GM21576 (cell line): ENCODE data around the gene STK39.
A peak's percentile ranks its signal among the peaks of the same experiment; 100 is the strongest.

ENCODE experiments used
- ATAC-seq: cut with Tn5 transposase; IDR thresholded peaks from one replicate; pipeline ENCODE4 v1.9.1; 2021; ENCODE audit warnings: mild to moderate bottlenecking, moderate library complexity; ENCODE audit not compliant: unreplicated experiment

The STK39 gene

DNA sequence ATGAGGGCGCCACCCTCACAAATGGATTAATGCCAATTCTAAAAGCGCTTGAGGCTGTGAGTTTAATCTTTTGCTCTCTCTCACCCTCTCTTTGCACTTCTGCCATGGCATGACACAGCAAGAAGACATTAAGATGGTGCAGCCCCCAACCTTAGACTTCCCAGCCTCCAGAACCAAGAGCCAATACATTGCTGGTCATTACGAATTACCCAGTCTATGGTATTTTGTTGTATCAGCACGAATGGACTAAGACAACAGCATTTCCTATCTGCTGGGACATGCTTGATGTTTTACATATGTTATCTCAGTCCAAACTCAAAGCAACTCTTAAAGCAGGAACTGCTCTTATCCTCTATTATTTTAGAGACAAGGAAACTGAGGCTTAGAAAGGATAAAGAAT lies 222.9 kb downstream of the STK39 start:
- no peak for ATAC-seq

DNA sequence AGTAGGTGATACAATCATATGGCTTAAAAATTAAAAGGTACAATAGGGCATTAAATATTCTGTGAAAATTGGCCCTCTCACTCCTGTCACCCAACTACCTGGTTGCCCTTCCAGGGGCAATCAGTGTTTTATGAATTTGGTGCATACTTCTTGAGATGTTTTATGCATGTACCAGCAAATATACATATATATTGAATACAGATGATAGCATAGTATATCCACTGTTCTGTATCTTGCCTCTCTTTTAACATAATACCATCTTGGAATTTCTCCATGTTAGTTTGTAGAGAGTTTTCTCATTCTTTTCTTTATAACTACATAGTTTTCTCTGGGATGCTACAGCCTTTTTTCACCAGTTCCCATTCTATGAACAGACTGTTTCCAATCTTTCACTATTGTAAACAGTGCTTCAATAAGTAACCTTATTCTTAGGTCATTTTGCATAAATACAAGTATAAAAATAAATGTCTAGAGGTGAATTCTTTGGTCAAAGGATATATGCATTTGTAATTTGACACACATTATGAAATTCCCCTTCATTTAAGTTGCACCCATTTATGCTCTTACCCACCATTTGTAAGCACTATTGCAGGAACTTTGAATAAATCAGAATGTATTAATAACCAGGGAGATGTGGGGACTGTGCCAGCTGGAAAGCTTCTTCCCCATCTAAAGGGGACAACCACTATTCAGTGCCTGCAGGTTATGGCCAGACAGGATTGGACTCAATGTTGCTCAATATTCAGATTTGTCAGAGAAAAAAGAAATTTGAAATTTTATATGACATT lies 225.4 kb downstream of the STK39 start:
- no peak for ATAC-seq

DNA sequence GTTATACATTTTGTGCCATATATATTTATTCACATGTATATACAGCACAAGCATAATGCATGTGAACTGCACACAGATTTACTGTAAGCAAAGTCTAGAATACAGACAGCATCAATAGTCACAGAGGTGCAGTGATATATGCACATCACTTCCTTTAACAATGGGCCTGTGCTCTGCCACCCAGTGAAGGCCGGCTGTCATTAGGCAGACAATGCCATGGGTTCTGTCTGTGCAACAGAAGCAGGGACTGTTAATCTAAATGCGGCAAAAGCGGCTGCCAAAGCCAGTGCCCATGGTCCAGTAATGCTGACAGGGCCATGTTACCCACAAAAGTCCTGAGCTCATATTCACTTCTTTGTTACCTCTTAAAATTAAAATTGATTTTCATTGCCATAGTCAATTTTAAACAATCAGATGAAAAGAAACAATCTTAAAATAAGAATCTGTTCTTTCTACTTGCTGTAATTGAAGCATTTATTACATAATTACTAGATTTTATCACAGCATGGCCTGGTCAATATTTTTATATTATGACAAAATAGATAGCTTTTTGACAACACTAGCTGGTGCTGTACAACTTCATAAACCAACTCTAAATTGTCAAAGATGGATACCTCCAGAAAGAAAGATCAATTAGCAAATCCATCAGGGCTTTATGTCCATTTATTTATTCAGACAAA lies 232.0 kb downstream of the STK39 start:
- ATAC-seq, result no peak

DNA sequence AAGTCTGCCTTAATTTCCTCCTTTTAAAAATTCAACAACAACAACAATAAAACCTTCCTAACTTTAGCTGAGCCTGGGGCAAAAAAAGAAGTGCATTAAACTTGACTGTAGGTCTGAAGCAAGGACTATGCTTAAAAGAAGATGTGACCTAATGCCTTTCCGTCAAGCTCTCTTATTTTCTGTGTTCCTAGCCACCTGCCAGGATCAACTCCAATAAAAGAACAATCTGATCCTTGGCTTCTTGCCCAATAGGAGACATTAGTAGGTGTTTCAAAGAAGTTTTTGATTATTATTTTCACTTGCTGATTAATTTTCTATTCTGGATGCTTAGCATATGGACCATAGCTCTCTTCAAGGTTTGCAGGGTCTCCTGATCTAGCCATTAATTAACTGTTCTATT lies 237.5 kb downstream of the STK39 start:
- ATAC-seq, result no peak

DNA sequence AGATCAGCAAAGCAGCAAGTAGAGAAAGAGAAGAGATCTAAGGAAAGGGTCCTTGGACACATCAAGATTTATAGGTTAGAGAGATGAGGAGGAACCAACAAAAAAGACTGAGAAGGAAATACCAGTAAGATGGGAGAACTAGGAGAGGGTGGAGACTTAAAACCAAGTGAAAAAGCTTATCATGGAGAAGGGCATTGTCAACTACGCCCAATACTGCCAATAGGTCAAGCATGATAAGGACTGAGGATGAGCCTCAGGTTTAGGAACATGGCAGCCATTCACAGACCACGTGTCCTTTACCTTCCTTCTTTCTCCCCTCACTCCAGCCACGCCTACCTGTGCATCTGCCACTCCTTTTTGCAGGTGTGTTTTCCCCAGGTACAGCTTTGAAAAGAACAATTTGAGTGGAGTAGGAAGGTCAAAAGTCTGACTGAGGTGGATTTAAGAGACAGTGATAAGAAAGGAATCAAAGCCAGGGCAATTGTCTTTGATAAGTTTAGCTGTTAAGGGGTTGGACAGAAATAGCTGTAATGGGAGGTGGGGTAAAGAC lies 238.7 kb downstream of the STK39 start:
- ATAC-seq, result no peak

DNA sequence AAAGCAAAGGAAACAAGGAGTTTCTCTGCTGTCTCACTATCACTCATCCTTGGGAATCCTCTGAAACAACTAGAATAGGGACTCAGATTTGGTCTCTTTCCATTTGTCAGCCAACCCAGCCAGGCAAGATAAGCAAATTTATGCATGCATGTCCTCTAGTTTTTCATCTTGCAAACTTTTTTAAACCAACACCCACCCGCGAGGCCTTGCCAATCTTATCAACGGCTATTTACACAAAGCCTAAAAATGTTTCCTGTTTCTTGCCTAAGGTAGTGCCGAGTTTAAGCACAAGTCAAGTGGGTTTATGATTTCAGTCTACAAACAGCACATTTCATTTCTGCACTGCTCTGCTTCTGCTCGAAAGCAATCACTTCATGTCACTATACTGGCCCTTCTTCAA lies 240.9 kb downstream of the STK39 start:
- ATAC-seq, result no peak

DNA sequence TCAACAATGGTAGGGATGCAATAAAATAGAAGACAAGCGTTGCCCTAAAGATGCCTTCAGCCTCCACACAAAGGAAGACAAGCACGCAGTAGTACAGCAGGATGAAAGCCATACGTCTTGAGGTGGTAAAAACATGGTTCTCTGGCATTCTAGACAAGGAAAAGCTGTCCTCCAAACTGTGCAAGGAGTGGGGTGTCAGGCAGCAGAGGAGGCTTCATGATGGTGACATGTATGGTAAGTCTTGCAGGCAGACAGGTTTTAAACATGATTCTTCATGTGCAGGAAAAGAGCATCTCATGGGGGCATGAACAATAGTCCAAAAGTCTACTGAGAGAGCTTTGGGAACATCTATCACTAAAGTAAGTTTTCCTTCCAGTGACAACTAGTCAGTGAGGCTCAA lies 241.8 kb downstream of the STK39 start:
- ATAC-seq, result no peak

DNA sequence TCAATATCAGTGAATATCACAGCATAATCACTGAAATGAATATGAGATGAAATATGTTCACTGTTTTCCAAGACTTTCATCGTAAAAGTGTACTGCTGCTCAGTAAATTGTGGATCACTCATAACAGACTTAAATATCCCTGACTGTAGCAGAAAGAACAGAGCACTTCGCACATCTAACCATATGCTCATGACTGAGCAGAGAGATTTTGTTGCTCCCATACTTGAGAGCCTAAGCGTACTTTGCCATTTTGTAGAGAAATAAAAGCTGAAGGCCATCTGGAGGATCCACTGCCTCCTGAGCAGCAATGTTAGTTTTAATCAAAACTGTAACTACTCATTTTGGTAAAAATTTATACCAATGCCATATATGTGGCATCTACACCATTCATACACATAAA lies 243.5 kb downstream of the STK39 start:
- ATAC-seq, result no peak

DNA sequence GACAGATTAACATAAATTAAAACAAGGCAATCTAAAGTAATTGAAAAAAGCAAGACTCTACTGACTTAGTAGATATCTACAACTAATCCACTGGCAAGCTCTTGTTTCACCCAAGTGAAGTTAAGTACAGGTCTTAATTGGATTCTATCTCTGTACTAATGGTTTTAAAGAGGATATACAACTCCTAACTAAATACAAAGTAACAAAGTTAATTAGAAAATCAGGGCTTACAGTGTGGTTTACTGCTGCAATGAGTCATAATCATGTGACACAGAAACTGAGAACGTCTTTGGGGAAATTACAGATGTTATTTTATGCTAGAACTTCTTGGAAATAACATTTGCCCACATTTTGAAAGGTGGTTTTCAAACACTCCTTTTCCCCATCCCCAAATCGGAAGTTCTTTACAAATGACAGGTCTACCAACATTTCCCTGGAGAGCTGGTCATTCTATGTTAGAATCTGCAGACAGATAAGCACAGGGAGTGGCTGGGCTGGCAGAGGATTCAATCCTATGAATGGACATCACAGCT lies 245.3 kb downstream of the STK39 start:
- ATAC-seq, result peak; percentile 64

DNA sequence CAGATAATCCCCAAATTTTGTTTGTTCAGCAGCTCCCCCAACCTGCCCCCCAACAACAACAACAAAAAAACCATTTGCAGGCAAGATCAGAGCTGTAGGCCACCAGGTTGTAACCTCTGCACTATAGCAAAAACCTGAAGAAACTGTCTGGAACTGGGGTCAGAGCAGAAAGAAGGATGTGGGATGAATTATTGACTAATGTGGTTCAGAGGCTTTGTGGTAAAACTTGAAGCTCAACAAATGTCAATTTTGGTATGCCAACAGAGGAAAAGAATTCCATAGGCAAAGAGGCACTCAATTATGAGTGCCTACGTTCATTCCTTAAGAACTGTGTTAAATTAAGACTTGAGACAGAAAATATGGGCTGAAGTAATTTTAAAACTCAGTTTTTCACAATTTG lies 255.1 kb downstream of the STK39 start:
- ATAC-seq, result no peak

DNA sequence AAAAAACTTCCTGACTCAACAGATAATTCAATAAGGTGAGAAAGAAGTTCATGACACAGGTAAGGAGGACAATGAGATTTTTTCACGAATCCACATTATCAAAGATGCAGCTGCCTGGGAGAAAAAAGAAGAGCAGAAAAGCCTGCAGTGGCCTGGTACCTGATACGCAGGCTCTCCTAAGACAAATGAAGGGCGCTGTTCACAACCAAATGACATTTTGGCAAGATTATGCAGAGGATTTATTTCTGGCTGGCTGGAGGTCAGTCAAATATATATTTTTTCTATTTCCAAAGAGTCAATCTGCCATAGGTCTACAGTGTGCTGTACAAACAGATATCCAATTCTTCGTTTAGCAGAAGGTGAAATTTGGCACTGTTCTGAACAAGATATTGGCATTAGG lies 257.3 kb downstream of the STK39 start:
- no peak for ATAC-seq

DNA sequence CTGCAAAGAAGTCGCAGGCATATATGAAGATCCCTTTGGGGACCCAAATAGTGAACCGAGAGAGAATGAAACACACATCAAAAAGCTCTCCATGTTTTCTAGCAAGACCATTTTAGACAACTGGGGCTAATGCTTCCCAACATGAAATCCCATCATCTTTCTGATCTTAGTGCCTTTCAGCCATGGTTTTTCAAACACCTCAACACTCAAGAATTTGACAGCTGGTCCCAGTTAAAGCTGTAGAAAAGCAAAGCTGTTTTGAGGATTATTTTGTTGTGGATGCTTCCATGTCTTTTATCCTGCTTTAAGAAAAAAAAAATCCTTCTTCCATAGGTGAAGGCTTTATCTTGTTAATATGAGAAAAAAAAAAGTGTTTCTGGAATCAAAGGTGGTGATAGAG lies 259.1 kb downstream of the STK39 start:
- no peak for ATAC-seq

DNA sequence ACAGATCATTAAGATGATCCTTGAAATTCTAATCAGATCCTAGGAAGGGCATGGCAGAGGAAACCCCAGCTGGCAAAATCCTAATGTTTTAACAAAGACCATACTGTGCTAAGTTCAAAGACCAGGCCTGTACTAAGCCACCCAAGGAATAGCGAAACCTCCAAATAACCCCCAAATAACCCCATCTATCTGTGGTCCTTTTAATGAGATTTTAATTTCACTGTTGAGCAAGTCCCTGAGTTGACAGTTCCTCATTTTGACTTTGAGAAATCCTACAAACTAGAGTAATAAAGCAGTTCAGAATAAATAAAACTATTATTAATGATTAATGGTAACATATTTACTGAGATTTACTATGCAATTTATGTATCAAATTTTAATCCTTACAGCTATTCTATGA lies 259.8 kb downstream of the STK39 start:
- no peak for ATAC-seq

DNA sequence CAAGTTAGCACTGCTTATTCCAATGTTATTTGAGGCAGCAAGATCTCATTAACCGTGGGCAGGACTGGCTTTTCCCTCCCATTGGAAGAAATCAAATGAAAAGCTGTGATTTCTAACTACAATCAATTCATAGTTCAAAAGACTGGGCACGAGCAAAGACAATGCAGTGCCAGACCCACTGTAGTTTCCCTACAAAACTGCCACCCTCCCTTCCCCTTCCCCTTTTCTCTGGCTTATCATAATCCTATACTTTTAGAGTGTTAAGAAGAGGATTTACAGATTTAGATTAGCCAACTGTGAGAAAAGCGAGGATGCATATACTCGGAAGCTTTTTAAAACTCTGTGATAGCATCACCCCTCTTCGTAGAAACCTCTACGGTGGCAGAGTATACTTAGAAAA lies 260.4 kb downstream of the STK39 start:
- no peak for ATAC-seq

DNA sequence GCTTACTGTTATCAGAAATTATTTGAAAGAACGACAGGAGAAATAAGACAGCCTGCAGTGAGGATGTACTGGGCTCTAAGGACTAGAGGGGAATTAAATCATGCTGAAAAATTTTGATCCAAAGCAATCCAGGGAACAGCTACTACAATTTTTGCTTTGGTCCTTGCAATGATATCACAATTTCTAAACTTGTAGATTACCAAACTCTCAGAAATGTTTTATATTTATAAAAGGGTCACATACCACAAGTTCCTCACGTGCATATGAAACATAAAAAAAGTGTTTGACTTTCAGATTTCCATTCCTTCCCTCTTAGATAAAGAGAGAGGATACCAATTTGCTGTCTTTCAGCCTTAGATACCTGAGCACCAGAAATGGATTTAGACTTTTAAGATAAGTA lies 261.2 kb downstream of the STK39 start:
- no peak for ATAC-seq

DNA sequence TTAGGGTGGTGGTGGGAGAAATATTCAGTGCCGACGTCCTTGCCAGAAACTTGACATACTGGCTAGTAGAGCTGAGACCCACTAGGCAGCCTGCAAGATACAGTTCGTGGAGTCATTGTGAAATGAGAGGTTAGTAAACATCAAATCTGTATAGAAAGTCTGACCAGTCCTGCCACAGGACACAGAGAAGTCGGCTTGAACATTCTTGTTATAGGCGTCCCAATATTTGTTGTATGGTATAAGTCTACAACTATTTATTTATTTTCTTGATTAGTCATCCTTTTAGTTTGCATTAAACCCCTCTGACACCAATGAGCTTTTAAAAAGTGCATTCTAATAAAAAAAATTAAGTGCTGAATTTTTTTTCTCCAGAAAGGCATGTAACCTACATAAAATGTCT lies 265.4 kb downstream of the STK39 start:
- ATAC-seq, result no peak

DNA sequence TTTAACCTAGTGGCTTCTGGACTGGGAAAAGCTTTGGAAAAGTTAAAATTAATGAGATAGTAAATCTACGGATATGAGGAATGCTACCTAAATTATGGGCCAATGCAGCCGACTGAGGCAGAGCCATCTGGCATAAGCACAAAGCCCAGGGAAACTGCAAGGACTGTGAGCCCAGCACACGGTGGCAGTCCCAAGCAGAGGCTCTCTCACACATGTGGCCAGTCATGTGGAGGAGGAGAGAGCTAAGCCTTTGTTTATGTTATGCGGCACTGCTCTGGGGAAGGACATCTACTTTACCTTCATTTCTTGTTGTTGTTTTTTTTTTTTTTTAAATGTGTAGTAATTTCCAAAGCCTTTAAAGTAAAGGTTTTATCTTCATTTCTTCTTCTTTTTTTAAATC lies 267.0 kb downstream of the STK39 start:
- ATAC-seq, result no peak

DNA sequence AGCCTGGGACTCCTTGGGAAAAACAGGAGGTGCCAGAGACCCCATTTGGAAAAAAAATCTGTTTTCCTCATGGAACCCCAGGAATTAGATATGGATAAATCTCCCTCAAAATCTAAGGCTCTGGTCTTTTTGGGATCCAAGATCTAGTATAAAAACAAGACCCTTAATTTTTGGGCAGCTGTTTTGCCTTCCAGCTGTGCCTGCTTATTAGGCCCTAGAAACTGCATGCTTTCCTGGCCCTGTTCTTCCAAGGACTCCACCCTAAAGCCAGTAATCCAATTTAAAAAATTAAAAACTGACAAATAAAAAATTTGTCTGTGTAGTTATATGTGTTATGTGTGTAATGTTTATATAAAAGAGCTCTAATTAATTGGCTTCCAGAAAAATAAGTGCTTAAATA lies 274.6 kb downstream of the STK39 start:
- no peak for ATAC-seq

DNA sequence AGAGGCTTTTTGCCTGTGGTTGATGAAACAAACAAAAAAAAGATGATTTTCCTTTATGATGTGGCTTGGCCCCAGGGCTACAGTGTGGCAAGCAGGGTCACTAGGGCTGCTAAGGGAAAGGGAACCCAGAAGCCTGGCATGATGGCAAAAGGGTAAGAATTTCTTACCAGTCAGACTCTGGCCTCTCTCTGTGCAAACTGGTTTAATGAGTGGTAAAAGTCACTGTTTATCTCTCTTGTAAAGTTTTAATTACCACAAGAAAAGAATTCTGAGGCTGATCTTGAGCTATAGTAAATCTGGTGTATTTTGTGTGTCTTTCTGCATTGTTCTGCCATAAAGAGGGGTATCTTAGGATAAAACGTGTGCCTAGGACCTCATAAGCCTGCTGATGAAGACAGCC lies 275.4 kb downstream of the STK39 start:
- ATAC-seq, result no peak

DNA sequence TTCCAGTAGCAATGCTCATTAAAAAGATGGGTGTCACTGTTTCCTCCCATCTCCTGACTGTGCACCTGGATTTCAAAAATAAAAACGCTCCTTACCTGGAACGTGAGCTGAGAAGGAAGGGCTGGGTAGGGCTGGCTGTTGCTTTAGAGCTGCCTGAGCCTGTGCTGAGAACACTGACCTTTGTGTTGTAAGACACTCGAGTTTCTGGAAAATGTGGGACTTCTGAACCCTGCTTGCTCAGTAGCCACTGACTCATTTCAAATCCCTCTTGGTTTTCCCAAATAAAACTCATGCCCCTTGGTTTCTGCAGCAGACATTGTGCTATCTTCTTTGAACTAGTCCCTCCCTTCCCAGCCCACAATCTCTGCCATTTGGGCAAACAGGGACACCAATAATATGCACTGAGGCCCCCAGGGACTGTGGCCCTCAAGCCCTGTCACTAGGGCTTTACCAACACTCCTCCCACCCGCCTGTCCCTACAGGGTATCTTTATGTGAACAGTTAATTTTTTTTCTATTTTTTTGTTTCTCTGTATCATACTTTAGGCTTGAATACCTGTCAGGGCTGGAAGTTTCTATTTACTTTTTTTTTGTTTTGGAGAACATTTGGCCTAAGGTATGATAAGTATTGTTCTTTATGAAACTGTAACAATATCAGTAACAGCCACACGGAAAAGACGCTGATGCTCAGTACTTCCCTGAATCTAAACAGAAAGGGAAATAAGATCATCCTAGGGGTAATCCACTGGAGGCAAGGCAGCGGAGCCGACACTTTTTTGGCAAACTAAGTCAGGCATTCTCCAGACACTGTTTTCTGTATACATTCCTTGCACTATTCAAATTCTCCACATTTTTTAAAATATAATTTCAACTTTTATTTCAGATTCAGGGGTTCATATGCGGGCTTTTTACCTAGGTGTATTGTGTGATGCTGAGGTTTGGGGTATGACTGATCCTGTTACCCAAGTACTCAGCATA lies 280.2 kb downstream of the STK39 start:
- no peak for ATAC-seq
